Progenitor cell of endocrine pancreas (in vitro differentiated cells): ENCODE measurements around the gene VMAC. TPM values are rescaled to one million over a fixed set of nuclear protein-coding genes. Genes with fewer than 3 reads are reported as not detected.

Experiments used
- DNase-seq: peaks from one replicate; pipeline ENCODE4 v3.0.0; 2021; ENCODE audit warnings: low spot score; ENCODE audit not compliant: unreplicated experiment
- H3K27ac Mint-ChIP-seq: 2 replicates; pipeline ENCODE4 v1.8.0; 2021; ENCODE audit warnings: mild to moderate bottlenecking, moderate library complexity, mixed read lengths
- H3K27me3 Mint-ChIP-seq: 2 replicates; pipeline ENCODE4 v1.8.0; 2021; ENCODE audit warnings: mixed read lengths
- H3K36me3 Mint-ChIP-seq: 2 replicates; pipeline ENCODE4 v1.8.0; 2022; ENCODE audit warnings: mixed read lengths; ENCODE audit not compliant: insufficient read depth
- H3K4me1 Mint-ChIP-seq: 2 replicates; pipeline ENCODE4 v1.8.0; 2021; ENCODE audit warnings: low read depth, mixed read lengths
- H3K4me3 Mint-ChIP-seq: 2 replicates; pipeline ENCODE4 v1.8.0; 2021; ENCODE audit warnings: low read depth, mild to moderate bottlenecking, moderate library complexity, mixed read lengths
- H3K9me3 Mint-ChIP-seq: 2 replicates; pipeline ENCODE4 v1.8.0; 2021; ENCODE audit warnings: low read depth, mixed read lengths
- total RNA-seq: library from RNA; stranded (reverse); gene quantifications from 2 replicates; pipeline ENCODE4 v1.2.1, GENCODE V29; 2021
- TF ChIP-seq, protein P1 (sequence below): fragments of 200-600 bp; sonication (generic); IDR thresholded peaks from one replicate; pipeline ENCODE4 v1.5.0; 2021; ENCODE audit warnings: antibody characterized with exemption, mild to moderate bottlenecking; ENCODE audit not compliant: unreplicated experiment

Gene VMAC
- total RNA-seq, 1 donor from 2014 or later = 15.2 TPM

DNA sequence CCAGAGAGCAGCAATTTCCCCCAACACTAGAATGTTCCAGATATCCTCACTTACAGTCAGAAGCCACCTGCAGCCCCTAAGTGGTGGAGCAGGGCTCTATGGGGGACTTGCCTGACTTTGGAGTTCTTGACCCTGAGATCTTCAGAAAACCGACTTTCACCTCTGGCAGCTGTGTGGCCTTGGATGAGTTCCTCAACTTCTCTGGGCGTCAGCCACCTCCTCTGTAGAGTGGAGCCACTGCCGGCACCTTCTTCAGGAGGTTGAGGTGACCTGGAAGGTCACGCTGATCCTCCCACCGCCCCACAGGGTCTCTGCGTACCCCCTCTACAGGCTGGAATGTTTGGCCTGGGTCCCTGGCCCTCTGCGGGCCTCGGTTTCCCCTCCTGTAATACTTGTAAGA lies 27.2 kb upstream of the VMAC start:
- Mint-ChIP-seq H3K9me3 (no peaks in the 10 kb centered on the region), H3K36me3 (no peaks in the 10 kb centered on the region), H3K4me1 (peaks cover 2% of the 10 kb centered on the region), H3K4me3 (no peak overlapping the region), H3K27ac (no peak overlapping the region), H3K27me3 (peaks cover 3% of the 10 kb centered on the region)
- TF ChIP-seq, protein P1, sequence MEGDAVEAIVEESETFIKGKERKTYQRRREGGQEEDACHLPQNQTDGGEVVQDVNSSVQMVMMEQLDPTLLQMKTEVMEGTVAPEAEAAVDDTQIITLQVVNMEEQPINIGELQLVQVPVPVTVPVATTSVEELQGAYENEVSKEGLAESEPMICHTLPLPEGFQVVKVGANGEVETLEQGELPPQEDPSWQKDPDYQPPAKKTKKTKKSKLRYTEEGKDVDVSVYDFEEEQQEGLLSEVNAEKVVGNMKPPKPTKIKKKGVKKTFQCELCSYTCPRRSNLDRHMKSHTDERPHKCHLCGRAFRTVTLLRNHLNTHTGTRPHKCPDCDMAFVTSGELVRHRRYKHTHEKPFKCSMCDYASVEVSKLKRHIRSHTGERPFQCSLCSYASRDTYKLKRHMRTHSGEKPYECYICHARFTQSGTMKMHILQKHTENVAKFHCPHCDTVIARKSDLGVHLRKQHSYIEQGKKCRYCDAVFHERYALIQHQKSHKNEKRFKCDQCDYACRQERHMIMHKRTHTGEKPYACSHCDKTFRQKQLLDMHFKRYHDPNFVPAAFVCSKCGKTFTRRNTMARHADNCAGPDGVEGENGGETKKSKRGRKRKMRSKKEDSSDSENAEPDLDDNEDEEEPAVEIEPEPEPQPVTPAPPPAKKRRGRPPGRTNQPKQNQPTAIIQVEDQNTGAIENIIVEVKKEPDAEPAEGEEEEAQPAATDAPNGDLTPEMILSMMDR = no peak
- no peak for DNase-seq

DNA sequence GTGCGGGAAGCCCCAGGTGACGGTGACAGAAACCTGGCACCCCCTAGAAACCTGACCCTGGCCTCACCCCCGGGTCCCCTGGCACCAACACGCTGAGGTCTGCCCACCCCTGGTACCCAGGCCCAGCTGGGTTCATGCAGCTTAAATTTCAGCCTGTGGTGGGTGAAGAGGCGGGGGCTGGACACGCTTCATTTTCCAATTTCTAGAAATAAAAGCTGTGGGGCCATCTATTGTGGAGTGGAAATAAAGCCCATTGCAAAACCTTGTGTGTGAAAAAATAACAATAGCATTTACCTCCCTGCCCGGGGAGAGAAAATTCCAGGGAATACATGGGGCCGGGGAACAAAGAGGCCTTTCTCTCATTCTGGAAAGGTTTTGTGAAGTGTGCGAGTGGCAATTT lies 26.8 kb upstream of the VMAC start:
- peaks cover 3% of the 10 kb centered on the region for H3K27me3 Mint-ChIP-seq
- H3K4me3 Mint-ChIP-seq = no peak overlapping the region
- DNase-seq = no peak
- no peaks in the 10 kb centered on the region for H3K36me3 Mint-ChIP-seq
- no peaks in the 10 kb centered on the region for H3K9me3 Mint-ChIP-seq
- no peak overlapping the region for H3K27ac Mint-ChIP-seq
- TF ChIP-seq, protein P1 = no peak
- H3K4me1 Mint-ChIP-seq = peaks cover 2% of the 10 kb centered on the region

DNA sequence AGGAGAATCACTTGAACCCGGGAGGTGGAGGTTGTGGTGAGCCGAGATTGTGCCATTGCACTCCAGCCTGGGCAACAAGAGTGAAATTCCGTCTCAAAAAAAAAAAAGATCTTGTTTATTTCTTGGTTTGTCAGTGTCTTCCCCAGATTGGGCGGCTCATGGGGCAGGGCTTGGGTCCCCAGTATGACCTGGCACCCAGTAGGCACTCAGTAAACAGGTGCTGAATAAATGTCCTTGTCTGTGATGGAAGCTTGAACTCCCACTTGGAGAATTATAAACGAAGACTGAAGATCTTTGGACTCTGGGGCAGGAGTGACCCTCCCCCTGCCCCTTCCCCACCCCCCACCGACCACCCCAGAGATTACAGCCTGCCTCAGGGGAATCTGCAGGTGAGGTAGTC lies 24.5 kb upstream of the VMAC start:
- H3K9me3 Mint-ChIP-seq = no peaks in the 10 kb centered on the region
- H3K27me3 Mint-ChIP-seq = peaks cover 8% of the 10 kb centered on the region
- no peak for DNase-seq
- no peak overlapping the region for H3K27ac Mint-ChIP-seq
- peaks cover 2% of the 10 kb centered on the region for H3K4me1 Mint-ChIP-seq
- no peaks in the 10 kb centered on the region for H3K36me3 Mint-ChIP-seq
- TF ChIP-seq, protein P1 = no peak
- no peak overlapping the region for H3K4me3 Mint-ChIP-seq

DNA sequence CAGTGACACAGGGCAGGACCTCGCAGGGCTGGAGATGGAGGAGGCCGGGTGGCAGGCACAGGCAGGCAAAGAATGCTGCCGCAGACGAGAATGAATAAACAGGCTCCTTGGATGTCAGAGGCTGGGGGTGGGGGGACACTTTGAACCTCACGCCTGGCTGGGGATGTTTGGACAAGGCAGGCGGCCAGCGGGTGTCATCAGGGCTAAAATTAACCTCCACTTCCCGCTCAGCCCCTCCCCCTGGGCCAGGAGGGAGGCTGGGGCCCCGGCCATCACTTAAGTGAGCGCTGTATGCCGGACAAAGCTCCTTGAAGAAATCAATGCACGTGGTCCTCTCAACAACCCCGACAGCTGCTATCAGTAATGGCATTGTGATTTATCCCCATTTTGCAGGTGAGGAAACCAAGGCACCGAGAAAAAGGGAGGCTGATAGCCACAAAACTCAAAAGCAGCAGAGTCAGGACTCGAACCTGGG lies 24.0 kb upstream of the VMAC start:
- H3K4me1 Mint-ChIP-seq = peaks cover 2% of the 10 kb centered on the region
- H3K27me3 Mint-ChIP-seq = peaks cover 10% of the 10 kb centered on the region
- H3K9me3 Mint-ChIP-seq = no peaks in the 10 kb centered on the region
- H3K27ac Mint-ChIP-seq = no peak overlapping the region
- TF ChIP-seq, protein P1 = no peak
- H3K4me3 Mint-ChIP-seq = no peak overlapping the region
- DNase-seq = no peak
- no peaks in the 10 kb centered on the region for H3K36me3 Mint-ChIP-seq

DNA sequence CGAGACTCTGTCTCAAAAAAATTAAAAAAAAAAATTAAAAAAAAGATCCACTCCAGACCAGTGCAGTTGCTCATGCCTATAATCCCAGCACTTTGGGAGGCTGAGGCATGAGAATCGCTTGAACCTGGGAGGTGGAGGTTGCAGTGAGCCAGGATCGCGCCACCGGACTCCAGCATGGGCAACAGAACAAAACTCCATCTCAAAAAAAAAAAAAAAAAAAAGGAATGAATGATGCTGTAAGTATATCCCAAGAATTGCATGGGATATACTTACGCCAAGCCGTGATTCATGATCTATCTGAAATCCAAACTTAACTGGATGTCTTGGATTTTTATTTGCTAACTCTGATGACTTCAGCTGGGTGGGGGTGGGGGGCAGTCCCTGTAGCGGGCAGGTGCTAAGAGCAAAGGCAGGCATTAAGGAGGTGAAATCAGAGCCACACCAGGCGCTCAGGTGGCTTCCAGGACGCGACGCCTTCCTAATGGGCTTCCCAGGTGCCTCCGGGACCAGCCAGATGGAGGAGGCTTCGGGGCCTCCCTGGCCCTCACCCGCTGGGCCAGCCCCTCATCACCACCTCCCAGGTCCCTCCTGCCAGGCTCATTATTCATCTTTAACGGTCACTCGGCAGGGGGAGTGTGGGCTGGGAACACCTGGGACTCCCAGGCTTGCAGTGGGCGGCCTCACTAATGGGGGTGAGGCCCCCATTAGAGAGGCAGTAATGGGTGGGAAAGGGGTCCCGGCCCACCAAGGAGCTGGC lies 23.0 kb upstream of the VMAC start:
- peaks cover 2% of the 10 kb centered on the region for H3K4me1 Mint-ChIP-seq
- no peak overlapping the region for H3K4me3 Mint-ChIP-seq
- TF ChIP-seq, protein P1 = no peak
- H3K9me3 Mint-ChIP-seq = no peaks in the 10 kb centered on the region
- DNase-seq = no peak
- H3K27ac Mint-ChIP-seq = no peak overlapping the region
- peaks cover 10% of the 10 kb centered on the region for H3K27me3 Mint-ChIP-seq
- no peaks in the 10 kb centered on the region for H3K36me3 Mint-ChIP-seq
